ENCODE measurements around the gene SH3RF3.

DNA sequence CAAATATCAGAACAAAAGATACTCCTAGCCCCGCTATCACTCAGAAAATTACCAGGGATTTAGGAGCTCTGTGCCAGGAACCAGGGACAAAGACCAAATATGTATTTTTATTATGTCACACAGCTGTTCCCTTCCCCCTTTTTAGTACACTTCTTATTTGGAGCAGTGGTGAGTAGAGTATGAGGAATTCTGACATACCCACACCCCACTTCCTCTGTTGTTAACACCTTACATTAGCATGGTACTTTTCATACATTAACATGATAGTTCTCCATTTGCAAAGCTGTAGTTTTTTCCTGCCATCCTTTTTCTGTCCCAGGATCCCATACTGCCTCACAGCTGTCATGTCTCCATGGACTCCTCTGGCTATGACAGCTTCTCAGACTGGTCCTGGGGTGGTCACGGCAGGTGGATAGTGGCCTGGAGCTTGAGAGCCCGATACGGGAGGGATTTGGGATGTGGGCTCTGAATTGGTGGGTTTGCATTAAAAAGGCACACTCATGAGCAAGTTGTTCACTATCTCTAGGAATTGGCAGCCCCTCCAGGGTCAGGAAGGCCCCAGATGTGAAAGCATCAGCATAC is 100.2 kb downstream of the SH3RF3 start:
- TF ChIP-seq, protein P1, sequence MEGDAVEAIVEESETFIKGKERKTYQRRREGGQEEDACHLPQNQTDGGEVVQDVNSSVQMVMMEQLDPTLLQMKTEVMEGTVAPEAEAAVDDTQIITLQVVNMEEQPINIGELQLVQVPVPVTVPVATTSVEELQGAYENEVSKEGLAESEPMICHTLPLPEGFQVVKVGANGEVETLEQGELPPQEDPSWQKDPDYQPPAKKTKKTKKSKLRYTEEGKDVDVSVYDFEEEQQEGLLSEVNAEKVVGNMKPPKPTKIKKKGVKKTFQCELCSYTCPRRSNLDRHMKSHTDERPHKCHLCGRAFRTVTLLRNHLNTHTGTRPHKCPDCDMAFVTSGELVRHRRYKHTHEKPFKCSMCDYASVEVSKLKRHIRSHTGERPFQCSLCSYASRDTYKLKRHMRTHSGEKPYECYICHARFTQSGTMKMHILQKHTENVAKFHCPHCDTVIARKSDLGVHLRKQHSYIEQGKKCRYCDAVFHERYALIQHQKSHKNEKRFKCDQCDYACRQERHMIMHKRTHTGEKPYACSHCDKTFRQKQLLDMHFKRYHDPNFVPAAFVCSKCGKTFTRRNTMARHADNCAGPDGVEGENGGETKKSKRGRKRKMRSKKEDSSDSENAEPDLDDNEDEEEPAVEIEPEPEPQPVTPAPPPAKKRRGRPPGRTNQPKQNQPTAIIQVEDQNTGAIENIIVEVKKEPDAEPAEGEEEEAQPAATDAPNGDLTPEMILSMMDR (IDR thresholded peaks at IDR 0.05): no peak
- TF ChIP-seq POLR2AphosphoS5 (IDR thresholded peaks at IDR 0.05): no peak
- TF ChIP-seq POLR2A (IDR thresholded peaks at IDR 0.05): no peak
